HG02840 (cell line): ENCODE data around the gene KCNK15.

ENCODE experiments used
- ATAC-seq: cut with Tn5 transposase; IDR thresholded peaks from one replicate; pipeline ENCODE4 v1.9.1; 2021; ENCODE audit warnings: mild to moderate bottlenecking, moderate library complexity, moderate number of reproducible peaks; ENCODE audit not compliant: unreplicated experiment, low FRiP score

The KCNK15 gene

DNA sequence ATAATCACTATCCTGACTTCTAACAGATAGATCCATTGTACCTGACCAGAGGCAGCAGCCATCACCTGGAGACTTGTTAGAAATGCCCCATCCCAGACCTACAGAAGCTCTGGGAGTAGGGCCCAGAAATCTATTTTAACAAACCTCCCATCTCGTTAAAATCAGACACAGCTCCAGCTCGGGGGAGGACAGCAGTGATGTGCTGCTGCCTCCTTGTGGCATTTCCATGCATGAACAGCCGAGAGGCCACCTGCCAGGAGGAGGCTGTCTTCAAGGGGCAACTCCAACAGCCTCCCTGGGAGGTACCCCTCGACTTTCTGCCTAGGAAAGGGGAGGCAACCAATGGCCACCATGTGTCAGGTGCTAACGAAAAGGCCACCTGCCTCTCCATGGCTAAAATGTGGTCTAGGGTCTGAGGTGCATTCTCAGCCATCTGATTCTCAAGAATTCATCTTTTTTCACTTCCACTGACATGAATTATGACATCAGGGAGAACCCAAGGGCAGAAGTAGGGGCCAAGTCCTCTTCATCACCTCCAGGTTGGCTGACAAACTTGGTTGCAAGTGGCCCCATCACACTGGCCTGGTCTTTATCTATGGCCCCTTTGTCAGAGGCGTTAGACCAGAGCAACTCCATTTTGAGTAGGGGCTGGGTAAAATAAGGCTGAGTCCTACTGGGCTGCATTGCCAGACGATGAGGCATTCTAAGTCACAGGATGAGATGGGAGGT lies 12.2 kb upstream of the KCNK15 start:
- no peak for ATAC-seq

DNA sequence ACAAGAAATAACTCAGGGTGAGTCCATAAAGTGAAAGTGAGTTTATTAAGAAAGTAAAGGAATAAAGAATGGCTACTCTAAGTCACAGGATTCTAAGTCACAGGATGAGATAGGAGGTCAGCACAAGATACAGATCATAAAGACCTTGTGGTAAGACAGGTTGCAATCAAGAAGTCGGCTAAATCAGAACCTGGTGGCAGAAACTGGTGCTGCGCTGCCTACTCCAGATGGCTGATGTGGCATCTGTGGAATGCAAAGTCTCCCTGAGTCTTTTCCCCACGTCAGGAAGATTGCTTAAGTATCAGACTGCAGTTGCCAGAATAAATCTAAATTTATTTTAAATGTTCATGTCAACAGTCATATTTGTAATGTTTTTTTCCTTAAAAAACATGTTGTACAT lies 10.7 kb upstream of the KCNK15 start:
- ATAC-seq, result no peak

DNA sequence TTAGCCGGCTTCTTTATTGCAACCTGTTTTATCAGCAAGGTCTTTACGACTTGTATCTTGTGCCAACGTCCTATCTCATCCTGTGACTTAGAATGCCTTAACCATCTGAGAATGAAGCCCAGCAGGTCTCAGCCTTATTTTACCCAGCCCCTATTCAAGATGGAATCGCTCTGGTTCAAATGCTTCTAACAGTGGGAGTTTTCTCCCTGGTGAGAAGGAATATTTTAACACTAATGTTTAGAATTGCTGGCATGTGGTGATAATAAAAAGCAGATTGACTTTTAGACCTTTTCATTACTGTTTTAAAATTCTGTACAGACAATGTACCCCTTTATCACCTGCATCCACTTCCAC lies 9.9 kb upstream of the KCNK15 start:
- no peak for ATAC-seq

DNA sequence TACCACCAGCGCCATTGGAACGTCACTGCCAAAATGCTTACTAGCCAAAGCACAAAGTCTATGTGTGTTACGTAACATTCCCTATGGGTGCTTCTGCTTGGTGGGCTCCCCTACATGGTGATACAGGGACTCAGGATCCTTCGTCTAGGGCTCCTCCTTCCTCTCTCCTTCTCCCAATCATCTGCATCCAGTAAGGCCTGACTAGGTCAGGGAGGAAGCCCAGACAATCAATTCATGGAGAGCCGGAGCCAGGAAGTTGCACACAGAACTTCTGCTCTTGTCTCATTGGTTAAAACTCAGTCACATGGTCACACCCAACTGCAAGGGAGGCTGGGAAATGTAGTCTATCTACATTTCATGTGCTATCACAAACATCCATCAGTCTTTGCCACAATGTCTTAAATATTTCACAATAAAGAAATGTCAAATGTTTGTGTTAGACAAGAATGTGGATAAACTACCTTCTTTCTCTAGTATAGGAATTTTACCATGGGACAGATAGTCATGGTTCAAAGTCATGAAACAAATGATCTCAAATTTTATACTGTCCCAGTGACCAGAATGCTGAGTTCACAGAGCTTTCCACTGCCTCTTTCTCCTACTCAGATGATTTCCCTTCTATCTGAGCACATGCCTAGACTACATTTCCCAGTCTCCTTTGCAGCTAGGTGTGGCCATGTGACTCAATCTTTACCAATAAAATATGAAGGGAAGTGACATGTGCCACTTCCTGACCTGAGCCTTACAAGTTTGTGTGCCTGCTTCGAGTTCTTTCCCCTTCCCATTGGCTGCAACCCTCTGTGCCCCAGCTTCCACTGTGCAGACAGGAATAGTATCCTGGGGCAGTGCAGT lies 9.3 kb upstream of the KCNK15 start:
- ATAC-seq, result no peak

DNA sequence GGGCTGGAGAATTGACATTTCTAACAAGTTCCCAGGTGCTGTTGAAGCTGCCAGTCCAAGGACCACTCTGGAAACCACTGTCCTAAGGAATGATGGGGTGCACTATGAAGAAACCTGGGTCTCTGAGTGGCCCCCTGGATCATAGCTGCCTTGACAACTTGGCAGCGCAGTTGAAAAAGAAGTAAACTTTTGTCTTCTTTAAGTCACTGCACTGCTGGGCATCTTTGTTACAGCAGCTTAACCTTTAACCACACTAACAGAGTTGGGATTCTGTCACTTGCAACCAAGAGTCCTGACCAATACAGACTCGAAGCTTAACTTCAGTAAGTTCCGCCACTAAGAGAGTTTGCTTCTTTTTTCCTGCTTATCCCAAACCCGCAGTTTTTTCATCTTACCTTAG lies 8.5 kb upstream of the KCNK15 start:
- ATAC-seq, result no peak

DNA sequence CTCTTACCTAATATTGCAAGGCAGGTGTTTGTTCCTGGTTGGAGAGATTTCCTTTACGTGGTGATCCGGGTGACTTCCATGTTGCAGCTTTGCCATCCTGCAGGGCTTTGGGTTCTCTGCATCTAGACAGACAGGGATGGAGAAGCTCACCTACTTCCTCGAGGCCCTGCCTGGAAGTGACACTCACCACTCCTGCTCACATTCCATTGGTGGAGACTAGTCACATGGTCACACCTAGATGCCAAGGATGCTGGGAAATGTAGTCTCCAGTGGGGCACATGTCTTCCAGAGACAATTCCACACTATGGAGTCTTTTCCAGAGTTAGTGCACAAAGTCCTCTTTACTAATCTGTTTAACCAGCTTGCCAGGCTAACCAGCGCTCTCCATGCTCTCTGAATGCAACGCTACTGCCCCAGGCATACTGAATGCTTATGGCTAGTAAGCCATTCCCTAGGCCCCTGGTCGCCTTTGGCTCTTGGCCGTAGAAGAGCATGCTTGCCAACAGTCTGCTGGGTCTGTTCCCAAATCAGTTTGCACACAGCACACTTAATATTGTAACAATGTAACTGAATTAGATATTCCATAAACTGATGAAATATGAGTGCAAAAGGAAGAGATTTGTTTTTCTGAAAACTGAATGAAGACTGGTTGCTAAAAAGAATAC lies 6.7 kb upstream of the KCNK15 start:
- ATAC-seq, result no peak

DNA sequence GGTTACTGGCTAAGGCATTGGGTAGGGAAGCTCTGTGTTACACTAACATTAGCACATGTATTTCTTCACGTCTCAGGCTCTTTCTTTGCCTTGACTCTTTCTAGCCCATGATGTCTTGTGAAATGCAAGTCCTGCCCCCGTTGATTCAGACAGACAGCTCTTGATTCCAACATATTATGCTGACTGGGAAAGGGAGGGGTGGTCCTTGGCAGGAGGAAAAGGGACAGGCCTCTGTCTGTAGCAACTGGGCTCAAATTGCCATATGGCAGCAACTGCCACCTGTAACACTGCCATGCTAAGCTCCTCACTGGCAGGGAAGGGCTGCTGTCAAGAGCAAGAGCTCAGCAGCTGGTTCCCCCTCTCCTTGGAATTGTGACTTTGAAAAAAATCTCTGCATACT lies 5.7 kb upstream of the KCNK15 start:
- no peak for ATAC-seq

DNA sequence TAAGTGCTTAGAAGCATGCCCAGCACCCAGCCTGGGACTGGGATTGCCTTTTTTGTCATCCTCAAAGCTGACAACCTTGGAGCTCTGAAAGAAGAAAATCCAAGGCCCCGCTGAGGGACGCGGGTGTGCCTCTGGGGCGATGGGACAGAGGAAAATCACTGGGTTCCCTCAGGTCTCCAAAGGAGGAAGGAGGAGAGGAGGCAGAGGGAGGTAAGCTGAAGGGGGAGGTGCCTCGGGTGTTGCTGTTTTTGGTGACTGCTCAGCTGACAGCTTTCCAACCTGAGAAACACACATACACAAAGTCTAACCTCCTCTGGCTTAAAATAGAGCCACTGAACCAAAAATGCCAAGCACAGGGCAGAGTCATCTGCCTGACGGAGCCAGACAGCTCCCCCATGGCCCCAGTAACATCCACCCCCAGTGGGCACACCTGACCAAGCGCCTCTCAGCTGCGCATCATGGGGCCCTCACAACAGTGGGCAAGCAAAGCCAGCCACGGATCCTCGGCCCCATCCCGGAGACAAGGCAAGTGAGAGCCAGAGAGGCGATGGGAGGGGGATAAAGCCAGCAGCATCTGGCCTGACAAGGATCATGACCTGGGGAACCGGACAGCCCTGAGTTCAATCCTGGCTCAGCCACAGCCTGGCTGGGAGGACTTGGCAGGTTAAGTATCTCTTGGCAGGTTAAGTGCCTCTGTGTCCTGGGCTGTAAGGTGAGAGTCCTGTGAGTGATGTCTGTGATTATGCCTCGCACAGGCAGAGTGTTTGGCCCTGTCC lies 3.2 kb upstream of the KCNK15 start:
- ATAC-seq, result no peak

DNA sequence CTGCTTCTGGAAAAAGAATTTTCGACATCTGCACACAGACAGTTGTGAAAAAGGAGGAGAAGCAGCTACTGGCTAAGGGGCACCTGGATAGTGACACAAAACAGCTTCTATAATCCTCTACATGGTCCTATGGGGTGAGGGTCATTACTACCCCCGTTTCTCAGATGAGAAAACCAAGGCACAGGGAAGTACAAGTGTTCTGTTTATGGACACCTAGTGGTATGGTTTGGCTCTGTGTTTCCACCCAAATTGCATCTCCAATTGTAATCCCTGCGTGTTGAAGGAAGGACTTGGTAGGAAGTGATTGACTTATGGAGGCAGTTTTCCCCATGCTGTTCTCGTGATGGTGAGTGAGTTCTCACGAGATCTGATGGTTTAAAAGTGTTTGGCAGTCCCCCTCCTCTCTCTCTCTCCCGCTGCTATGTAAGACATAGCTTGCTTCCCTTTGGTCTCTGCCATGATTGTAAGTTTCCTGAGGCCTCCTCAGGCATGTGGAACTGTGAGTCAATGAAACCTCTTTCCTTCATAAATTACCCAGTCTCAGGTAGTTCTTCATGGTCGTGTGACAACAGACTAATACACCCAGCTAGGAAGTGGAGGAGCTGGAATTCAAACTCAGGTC lies 2.5 kb upstream of the KCNK15 start:
- no peak for ATAC-seq

DNA sequence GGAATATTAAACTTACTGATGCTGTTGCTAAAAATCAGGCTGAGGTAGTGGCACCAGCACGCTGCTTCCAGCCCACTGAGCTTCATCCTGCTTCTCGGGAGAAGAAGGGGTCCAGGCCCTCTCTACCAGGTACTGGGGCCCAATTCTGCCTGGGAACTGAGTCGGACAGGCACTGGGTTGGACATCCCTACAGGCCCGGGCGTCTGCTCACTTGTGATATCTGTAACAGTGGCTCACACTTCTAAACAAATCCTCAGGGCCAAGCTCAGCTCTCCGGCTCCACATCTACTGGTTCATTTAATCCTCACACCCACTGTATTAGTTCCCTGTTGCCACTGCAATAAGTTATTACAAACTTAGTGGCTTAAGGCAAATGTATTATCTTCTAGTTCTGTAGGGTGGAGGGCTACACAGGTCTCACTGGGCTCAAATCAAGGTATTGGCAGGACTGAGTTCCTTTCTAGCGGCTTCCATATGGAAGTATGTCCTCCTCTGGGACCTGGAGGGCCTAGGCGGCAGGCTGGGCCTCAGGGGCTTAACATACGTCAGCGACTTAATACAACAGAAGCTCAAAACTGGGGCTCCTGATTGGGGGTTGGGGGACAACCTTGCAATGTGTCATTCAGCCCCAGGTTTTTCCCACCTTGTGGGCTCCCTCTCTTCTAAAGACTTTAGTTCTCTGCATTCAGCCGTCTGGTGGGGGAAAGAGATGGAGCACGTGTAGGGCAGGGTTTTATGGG lies 1.6 kb upstream of the KCNK15 start:
- no peak for ATAC-seq

DNA sequence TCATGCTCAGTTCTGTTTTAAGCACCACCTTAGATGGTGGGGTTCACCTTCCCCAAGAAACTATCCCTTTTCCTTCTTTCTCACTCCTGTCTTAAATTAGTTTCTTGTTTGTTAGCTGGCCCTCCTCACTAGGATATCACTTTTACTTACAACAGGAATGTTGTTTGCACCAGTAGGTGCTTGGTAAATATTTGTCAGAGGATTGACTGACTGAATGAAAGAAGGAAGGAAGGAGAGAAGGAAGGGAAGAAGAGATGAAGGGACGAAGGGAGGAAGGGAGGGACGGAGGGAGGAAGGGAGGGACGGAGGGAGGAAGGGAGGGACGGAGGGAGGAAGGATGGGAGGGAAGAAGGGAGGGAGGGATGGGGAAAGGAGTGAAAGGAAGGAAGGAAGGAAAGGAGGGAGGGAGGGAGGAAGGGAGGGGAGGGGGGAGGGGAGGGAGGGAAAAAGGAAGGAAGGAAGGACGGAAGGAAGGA lies 505 bp upstream of the KCNK15 start:
- no peak for ATAC-seq

DNA sequence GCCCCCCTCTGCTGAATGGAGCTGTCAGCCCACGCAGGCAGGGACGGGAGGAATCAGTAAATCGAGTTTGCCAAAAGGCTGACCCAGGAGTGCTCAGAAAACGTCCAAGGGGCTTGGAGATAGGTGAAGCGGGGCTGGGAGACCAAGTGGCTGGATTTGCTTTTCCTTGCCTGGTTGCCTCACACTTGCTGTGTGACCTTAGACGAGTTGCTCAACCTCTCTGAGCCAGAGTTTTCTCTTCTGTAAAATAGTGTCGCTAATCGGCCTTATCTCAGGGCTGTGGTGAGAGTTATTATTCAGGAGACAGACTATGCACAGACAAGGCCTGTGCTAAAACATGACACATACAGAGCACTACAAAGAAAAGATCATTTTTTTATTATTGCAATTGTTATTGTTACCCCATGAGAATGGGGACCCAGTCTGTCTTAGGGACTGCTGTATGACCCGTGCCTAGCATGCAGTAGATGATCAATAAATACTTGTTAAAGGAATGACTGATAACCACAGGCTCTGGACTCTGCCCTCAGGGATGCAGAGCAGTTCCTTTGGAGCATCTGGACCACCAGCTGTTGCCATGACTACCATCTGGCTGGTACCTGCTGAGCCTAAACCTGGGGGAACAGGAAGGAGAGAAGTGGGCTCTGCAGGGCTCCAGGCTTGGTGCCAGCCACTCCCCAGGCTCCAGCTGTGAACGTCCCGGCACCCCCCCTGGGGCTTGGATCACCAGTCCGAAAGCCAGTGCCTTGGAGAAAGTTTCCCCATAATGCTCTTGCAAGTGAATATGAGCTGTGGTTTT lies 901 bp downstream of the KCNK15 start:
- ATAC-seq, result no peak

DNA sequence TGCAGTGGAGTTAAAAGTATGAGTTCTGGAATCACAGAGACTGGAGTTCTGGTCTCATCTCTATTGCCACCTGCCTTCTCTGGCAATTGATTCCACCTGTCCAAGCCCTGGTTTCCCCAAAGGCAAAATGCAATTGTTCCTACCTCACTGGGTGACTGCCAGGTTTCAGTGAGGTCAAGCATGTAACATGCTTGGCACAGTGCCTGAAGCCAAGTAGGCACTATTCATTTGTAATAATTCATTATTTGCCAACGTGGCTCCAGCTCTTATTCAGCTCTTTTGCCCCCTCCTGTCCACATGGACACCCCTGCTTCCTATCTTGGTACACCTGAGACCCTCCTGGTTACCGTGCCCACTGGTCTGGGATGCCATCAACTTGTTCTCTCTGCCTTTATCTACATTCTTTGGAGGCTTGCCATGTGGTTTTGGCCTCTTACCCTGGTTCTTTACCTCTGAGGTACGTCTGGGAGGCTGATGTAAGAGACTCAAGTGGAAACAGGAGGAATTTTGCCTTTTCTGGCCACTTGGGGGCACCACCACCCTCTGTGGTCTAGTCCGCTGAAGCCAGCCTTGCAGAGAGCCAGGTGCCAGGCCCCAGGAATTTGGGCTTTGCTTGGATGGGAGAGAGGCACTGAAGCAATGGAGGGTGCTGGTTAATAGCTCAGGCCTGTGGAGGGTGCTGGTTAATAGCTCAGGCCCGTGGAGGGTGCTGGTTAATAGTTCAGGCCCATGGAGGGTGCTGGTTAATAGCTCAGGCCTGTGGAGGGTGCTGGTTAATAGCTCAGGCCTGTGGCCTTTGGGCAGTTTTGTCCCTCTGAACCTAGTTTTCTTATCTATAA lies 1.7 kb downstream of the KCNK15 start:
- ATAC-seq, result no peak

DNA sequence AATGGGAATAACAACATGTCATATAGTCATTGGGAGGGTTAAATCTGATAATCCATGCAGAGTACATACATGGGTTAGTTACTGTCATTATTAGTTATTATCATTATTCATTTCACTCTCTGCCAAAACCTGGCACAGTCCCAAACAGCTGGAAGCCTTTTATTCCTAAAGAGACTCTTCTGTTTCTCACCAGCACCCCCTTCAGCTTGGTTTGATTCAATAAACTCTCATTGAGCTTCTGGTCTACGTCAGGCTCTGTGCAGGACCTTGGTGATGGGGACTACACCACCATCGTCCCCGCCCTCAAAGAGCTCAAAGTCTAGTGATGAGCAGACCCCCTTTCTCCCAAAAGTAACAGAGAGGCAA lies 2.3 kb downstream of the KCNK15 start:
- no peak for ATAC-seq

DNA sequence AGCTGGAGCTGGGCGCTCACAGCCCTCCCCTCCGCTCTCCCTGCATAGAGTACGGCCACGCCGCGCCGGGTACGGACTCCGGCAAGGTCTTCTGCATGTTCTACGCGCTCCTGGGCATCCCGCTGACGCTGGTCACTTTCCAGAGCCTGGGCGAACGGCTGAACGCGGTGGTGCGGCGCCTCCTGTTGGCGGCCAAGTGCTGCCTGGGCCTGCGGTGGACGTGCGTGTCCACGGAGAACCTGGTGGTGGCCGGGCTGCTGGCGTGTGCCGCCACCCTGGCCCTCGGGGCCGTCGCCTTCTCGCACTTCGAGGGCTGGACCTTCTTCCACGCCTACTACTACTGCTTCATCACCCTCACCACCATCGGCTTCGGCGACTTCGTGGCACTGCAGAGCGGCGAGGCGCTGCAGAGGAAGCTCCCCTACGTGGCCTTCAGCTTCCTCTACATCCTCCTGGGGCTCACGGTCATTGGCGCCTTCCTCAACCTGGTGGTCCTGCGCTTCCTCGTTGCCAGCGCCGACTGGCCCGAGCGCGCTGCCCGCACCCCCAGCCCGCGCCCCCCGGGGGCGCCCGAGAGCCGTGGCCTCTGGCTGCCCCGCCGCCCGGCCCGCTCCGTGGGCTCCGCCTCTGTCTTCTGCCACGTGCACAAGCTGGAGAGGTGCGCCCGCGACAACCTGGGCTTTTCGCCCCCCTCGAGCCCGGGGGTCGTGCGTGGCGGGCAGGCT lies 4.6 kb downstream of the KCNK15 start:
- ATAC-seq, result no peak

DNA sequence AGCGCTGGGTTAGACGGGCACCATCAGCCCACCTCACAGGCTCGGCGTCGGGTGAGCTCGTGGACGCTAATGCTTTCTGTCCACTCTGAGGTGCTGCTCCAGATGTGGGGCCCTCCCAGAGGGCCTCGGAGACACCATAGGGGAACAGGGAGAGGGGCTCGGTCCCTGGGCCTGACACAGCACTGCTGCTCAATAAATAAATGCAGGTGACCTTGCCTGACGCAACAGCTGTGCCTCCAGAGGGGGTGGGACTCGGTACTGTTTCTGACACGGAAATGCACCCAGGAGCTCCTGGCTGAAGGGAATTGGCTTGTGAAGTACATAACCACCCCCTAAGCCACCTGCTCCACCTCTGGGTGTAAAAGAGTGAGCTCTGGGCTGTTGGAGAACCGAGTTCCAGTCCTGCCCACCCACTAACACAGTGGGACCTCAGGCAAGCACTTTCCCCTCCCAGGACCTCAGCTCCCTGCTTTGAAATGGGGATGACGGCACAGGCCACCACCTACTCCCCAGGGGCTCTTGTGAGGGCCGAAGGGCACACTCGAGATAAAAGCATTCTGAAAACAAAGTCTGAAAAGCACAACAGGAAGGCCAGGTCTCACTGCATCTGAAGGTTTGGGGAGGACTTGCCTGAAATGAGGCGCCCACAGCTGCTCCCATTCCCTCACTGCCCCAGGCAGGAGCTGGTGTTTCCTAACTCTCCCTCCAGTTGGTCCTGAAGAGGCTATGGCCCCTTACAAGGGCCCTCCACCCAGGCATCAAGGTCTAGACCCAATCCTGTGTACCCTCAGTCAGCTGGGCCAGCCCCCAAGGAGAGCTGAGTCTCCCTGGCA lies 6.7 kb downstream of the KCNK15 start:
- ATAC-seq, result no peak
